Liver (tissue), 9 donors: ENCODE measurements around the gene ZFP36L2. TPM values are rescaled to one million over a fixed set of nuclear protein-coding genes. Genes with fewer than 3 reads are reported as not detected.
"Not testable (repeated sequence)": the region's sequence is repeated elsewhere in the genome, so short reads cannot be mapped to it uniquely, and the experiment has no call there.

Source experiments
- DNase-seq: peaks from one replicate; pipeline ENCODE4 v3.0.0-alpha.2; 2017; ENCODE audit warnings: low spot score
- H3K27ac ChIP-seq, 2 donors: one replicate each; pipeline ENCODE4 v1.7.0; 2013; ENCODE audit warnings: inconsistent platforms in 2 of 2, low read length in 2 of 2, control low read depth in 1 of 2, low read depth in 1 of 2, mild to moderate bottlenecking in 1 of 2
- H3K27me3 ChIP-seq, 4 donors: one replicate each; pipeline versions ENCODE4 v1.6.1 to v1.7.0; 2013; ENCODE audit warnings: low read length in 3 of 4, inconsistent platforms in 1 of 4, mild to moderate bottlenecking in 1 of 4, moderate library complexity in 1 of 4; ENCODE audit not compliant: control insufficient read depth in 4 of 4, insufficient read depth in 4 of 4
- H3K36me3 ChIP-seq, 4 donors: one replicate each; pipeline versions ENCODE4 v1.6.1 to v1.7.0; 2013; ENCODE audit warnings: low read length in 3 of 4, mild to moderate bottlenecking in 3 of 4, low read depth in 1 of 4, moderate library complexity in 1 of 4; ENCODE audit not compliant: control insufficient read depth in 4 of 4, insufficient read depth in 3 of 4
- H3K4me1 ChIP-seq, 4 donors: one replicate each; pipeline versions ENCODE4 v1.6.1 to v1.7.0; 2013; ENCODE audit warnings: low read length in 3 of 4, mild to moderate bottlenecking in 3 of 4, moderate library complexity in 1 of 4; ENCODE audit not compliant: control insufficient read depth in 4 of 4, insufficient read depth in 4 of 4
- H3K4me3 ChIP-seq, 3 donors: one replicate each; pipeline versions ENCODE4 v1.6.1 to v1.7.0; 2013; ENCODE audit warnings: low read length in 3 of 3, control low read depth in 1 of 3, low read depth in 1 of 3, mild to moderate bottlenecking in 1 of 3
- H3K9ac ChIP-seq, 2 donors: one replicate each; pipeline ENCODE4 v1.7.0; 2013; ENCODE audit warnings: low read length in 2 of 2, mild to moderate bottlenecking in 2 of 2, moderate library complexity in 2 of 2, control low read depth in 1 of 2, low read depth in 1 of 2
- H3K9me3 ChIP-seq, 4 donors: one replicate each; pipeline versions ENCODE4 v1.6.1 to v1.7.0; 2013; ENCODE audit warnings: low read length in 3 of 4; ENCODE audit not compliant: control insufficient read depth in 4 of 4
- ATF3 ChIP-seq: IDR thresholded peaks from 2 replicates; pipeline ENCODE4 v1.6.1; 2016; ENCODE audit warnings: antibody characterized with exemption
- EGR1 ChIP-seq, 2 donors: IDR thresholded peaks; 2 replicates each; pipeline ENCODE4 v1.6.1; 2016 to 2018; ENCODE audit warnings: antibody characterized with exemption in 2 of 2, low read depth in 2 of 2
- FOXA2 ChIP-seq: IDR thresholded peaks from 2 replicates; pipeline ENCODE4 v1.6.1; 2016; ENCODE audit warnings: antibody characterized with exemption
- GABPA ChIP-seq, 2 donors: IDR thresholded peaks in 1 of 2; conservative IDR thresholded peaks in 1 of 2; 2 replicates each; pipeline ENCODE4 v1.6.1; 2016; ENCODE audit warnings: antibody characterized with exemption in 2 of 2, mild to moderate bottlenecking in 1 of 2, moderate library complexity in 1 of 2
- HNF4A ChIP-seq, 2 donors: conservative IDR thresholded peaks; 2 replicates each; pipeline ENCODE4 v1.6.1; 2016; ENCODE audit warnings: antibody characterized with exemption in 2 of 2, mild to moderate bottlenecking in 2 of 2
- HNF4G ChIP-seq: IDR thresholded peaks from 2 replicates; pipeline ENCODE4 v1.6.1; 2016; ENCODE audit warnings: antibody characterized with exemption
- MAX ChIP-seq: IDR thresholded peaks from 2 replicates; pipeline ENCODE4 v1.6.1; 2016; ENCODE audit warnings: antibody characterized with exemption
- NR2F2 ChIP-seq: IDR thresholded peaks from 2 replicates; pipeline ENCODE4 v1.6.1; 2016; ENCODE audit warnings: antibody characterized with exemption
- REST ChIP-seq: IDR thresholded peaks from 2 replicates; pipeline ENCODE4 v1.6.1; 2016; ENCODE audit warnings: antibody characterized with exemption, mild to moderate bottlenecking
- RXRA ChIP-seq, 2 donors: IDR thresholded peaks; 2 replicates each; pipeline ENCODE4 v1.6.1; 2017 to 2018; ENCODE audit warnings: antibody characterized with exemption in 2 of 2, mild to moderate bottlenecking in 1 of 2
- SP1 ChIP-seq: IDR thresholded peaks from 2 replicates; pipeline ENCODE4 v1.6.1; 2018; ENCODE audit warnings: antibody characterized with exemption, mild to moderate bottlenecking
- YY1 ChIP-seq: IDR thresholded peaks from 2 replicates; pipeline ENCODE4 v1.6.1; 2016; ENCODE audit warnings: antibody characterized with exemption, mild to moderate bottlenecking
- ZBTB33 ChIP-seq: IDR thresholded peaks from 2 replicates; pipeline ENCODE4 v1.6.1; 2016; ENCODE audit warnings: antibody characterized with exemption
- WGBS: extraction: QIAGEN DNeasy Blood & Tissue Kit; methylation state at CpG from one replicate; pipeline ENCODE4 v1.1.7; 2013; 5-methylcytosine and 5-hydroxymethylcytosine counted together
- polyA plus RNA-seq, 2 donors: library from polyadenylated mRNA; stranded (reverse) in 1 of 2; unstranded in 1 of 2; fragments of 200-250 nt in 1 of 2; fragments of >200 nt in 1 of 2; fragmentation: Nextera tagmentation in 1 of 2; extraction: Ambion mirVana in 1 of 2; gene quantifications; one replicate each; pipeline versions ENCODE4 v1.2.1 to v1.2.3, GENCODE V29; 2013 to 2015
- total RNA-seq, 2 donors: library from RNA; depleted of rRNA; stranded (reverse); fragments of >200 nt; gene quantifications; one replicate each; pipeline ENCODE4 v1.2.3, GENCODE V29; 2014
- donor health status: healthy.
- donor health status: healthy.
- donor health status: healthy.
- donor health status: healthy.
- donor health status: healthy.

Gene ZFP36L2
- total and polyA plus RNA-seq, 4 donors = 10.3 to 26.8 (median 18.9) TPM

GRCh38 chr2:43190311-43191052 is 35.9 kb downstream of the ZFP36L2 start:
- no peak overlapping the region for H3K27ac ChIP-seq
- 81% methylated on average over 10 of the region's 10 CpGs for WGBS
- H3K9ac ChIP-seq = no peak overlapping the region
- no peaks in the 10 kb centered on the region for H3K9me3 ChIP-seq
- H3K27me3 ChIP-seq = no peaks in the 10 kb centered on the region
- DNase-seq = peak; percentile 83
- peaks cover 6 to 30% (median 23%) of the 10 kb centered on the region in 4 donors for H3K4me1 ChIP-seq
- no peak for TF ChIP-seq MAX
- TF ChIP-seq EGR1 (IDR thresholded peaks at IDR 0.05; ENCODE audit: low read depth in 2 of 2) = no peak
- peak; percentile 18 to 40 for TF ChIP-seq RXRA (IDR thresholded peaks at IDR 0.05)
- no peak for TF ChIP-seq REST
- TF ChIP-seq HNF4G = no peak
- TF ChIP-seq FOXA2 = no peak
- TF ChIP-seq ATF3 = no peak
- TF ChIP-seq HNF4A (conservative IDR thresholded peaks at IDR 0.05) = peak; percentile 50 to 55
- no peak for TF ChIP-seq YY1
- TF ChIP-seq SP1 = no peak
- TF ChIP-seq ZBTB33 = no peak
- no peak for TF ChIP-seq NR2F2
- no peak for TF ChIP-seq GABPA (IDR thresholded peaks at IDR 0.05 in 1 of 2, conservative IDR thresholded peaks at IDR 0.05 in 1 of 2)
- no peaks in the 10 kb centered on the region for H3K36me3 ChIP-seq
- no peak overlapping the region for H3K4me3 ChIP-seq

- H3K27ac ChIP-seq = not testable (repeated sequence)
- peaks cover 6 to 25% (median 17%) of the 10 kb centered on the region in 4 donors for H3K4me1 ChIP-seq
Measured at GRCh38 chr2:43189861-43190260, 36.5 kb downstream of the ZFP36L2 start.

More at GRCh38 chr2:43189861-43190260, 36.5 kb downstream of the ZFP36L2 start:
- DNase-seq, H3K4me3 ChIP-seq, H3K9me3 ChIP-seq, H3K27me3 ChIP-seq, H3K36me3 ChIP-seq, H3K9ac ChIP-seq: not testable (repeated sequence)
- WGBS = 94% methylated on average over 7 of the region's 7 CpGs
